Stimulated activated CD8-positive, alpha-beta memory T cell treated with anti-CD3 and anti-CD28 coated beads, Interleukin-12 subunit alpha, Interleukin-12 subunit beta, amount 100 ng/mL, for 1 hour (primary cell): ENCODE measurements around the gene RPS6KA3.
"Not testable (repeated sequence)": the region's sequence is repeated elsewhere in the genome, so short reads cannot be mapped to it uniquely, and the experiment has no call there.

Source experiments
- DNase-seq: peaks from one replicate; pipeline ENCODE4 v3.0.0-alpha.2; 2020; ENCODE audit warnings: low read depth

The RPS6KA3 gene

DNA sequence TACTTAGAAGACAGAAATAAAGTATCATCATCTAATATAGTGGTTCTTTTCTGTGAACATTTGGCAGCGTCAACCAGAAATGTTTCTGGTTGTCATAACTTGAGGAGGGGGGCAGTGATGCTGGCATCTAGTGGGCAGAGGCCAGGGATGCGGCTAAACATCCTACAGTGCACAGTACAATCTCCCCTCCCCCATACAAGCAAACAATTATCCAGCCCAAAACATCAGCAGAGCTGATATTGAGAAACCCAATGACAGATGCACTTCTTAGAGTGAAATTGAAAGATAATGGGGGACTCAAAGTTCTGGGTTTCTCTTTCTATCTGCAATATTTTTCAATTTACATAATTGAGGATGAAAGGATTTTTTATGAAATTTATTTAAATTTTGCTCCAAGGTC is 123.1 kb downstream of the RPS6KA3 start:
- DNase-seq = no peak

DNA sequence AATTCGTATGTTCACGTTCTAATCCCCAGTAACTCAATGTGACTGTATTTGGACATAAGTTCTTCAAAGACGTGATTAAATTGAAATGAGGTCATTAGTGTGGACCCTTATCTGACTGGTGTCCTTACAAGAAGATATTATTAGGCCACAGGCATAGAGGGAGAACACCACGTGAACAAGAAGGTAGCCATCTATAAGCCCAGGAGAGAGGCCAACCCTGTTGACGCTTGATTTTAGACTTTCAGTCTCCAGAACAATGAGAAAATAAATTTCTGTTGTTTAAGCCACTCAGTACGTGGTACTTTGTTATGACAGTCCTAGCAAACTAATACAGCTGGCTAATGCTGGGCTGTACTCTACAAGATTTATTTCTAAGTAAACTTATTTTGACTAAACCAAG is 123.6 kb downstream of the RPS6KA3 start:
- no peak for DNase-seq

DNA sequence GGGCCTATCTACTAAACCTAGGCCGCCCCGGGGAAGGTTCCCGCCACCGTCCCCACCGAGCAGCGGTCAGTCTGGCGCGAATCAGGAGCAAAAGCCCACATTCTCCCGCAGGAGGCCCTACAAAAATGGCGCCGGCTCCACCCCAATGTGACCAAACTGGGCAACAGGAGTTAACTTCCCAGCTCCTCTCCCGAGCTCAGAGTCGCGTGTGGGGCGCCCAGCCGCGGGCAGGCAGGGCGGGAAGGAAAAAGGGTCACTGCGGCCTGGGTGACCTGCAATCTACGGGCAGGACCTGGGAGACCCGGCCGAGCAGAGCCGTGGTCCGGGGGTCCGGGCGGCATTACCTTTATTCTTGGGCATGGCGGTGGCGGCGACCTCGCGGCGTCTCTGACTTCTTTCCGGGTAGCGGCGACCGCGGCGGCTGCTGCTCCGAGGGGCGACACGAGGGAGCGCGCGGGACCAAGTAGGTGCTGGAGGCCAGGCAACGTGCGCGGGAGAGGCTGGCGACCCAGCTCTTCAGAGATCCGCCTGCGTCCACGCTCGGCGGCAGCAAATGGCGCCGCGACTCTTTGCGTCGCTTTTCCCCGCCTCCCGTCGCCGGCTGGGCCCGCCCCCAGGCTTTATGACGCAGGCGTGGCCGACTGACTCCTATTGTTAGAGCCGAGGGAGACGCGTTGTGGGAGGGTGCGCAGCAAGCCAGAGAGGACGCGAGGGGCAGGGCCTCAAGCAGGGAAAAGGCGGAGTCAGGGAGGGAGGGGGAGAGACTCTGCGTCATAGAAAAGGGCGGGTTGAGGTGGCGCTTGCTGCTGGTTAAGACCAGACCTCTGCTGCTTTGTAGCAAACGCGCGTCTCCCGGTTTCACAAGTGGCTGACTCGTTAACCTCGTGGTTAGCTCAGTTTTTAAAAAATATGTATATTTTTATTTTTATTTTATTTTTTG is 125.2 kb downstream of the RPS6KA3 start, which contains the start of gene EIF1AX:
EIF1AX (minus strand) TSS at position 558 of the 940 bp plus-strand sequence; CDS start at position 360, 198 bp downstream.
- DNase-seq = peak; percentile 87

DNA sequence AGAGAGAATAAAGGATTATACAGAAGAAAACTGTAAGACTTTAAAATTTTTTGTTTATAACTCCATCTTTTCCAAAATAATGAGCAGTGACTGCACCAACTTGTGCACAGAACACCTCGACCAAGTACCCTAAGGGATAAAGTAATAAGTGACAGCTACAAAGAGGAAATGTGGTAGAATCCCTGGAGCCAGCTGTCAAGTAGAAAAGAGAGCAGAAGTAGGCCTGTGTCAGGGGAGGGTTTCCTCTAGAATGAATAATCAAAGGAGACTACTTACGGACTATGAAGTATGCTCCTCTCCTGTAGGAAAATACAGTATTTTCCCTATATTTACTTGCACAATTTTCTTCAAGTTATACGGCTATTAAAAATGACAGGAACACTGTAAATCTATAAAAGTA is 126.3 kb downstream of the RPS6KA3 start:
- no peak for DNase-seq

DNA sequence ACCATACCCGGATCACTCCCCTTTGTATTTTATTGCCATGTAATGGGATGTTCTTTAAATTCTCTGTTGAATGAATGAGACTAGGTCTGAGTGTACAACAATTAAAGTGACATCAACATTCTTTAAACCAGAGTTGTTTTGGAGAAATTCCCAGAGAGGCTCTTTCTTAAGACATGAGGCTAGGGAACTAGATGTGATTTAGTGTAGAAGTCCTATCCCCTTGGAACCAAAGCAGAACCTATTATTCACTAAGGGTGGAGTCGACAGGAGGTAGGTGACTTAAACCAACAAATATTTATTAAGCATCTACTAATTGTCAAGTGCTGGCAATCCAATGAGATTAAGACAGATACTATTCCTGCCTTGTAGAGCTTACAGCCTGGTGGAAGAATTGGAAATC is 126.7 kb downstream of the RPS6KA3 start:
- no peak for DNase-seq

DNA sequence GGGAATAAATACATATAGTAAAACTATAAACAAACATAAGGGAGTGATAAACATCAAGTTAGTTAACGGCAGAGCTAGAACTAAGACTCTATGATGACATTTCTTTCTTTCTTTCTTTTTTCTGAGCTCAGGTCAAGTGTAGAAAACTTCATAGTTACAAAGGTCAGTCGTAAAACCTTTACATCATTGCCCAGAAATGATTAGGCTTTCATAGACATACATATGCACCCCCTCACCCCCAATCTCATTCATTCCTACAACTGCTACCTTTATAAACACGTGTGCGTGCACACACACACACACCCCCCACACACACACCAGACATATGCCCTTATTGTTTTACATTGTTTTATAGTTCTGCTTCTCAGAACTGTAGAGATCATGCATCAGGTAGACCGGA is 130.8 kb downstream of the RPS6KA3 start:
- no peak for DNase-seq

DNA sequence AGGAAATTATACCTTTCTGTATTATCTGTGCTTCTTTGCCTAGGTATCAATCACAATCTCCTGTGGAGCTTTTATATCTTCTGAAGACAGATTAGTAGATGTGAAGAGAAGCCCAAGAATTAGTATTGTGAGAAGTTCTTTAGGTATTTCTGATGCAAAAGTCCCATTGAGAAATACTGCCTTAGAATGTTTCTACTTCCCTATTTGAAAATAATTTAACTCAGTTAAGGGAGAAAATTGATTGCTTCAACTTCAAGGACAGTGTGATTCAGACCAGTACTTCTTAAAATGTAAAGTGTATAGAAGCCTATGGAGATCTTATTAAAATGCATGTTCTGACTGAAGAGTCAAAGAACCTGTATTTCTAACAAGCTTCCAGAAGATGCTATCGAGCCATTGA is 134.0 kb downstream of the RPS6KA3 start:
- DNase-seq = no peak

DNA sequence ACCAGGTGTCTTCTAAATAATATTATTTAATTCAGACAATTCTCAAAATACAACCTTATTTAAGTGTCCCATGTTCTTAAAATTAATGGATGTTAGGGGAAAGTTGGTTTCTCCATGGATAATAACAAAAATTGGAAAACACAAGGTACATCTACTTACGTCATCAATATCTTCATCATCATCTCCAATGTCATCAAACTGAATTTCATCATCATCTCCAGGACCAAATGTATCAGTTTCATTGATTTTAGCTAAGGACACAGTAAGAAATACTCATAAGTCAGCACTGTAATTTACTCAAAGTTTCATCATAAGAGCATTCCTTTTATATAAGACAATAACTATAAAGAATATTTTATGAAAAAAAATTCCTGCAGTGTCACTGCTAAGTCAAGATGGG is 136.4 kb downstream of the RPS6KA3 start:
- no peak for DNase-seq

DNA sequence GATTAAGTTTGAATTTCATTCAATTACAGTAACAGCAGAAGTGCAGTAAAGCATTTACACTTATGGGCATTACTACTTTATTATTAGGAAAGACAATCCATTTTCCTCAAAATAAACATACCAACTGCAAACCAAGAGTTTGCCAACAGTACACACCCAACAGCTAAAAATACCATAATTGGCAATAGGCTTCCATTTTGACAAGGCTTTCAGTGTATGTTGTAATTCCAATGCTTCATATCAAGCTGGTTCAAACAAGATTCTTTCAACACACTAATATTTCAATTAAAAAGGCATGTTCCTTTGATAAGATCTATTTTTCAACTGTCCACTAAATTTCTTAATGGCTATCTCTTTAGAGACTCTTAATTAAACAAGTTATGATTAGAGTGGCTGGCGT is 137.2 kb downstream of the RPS6KA3 start:
- DNase-seq = no peak

DNA sequence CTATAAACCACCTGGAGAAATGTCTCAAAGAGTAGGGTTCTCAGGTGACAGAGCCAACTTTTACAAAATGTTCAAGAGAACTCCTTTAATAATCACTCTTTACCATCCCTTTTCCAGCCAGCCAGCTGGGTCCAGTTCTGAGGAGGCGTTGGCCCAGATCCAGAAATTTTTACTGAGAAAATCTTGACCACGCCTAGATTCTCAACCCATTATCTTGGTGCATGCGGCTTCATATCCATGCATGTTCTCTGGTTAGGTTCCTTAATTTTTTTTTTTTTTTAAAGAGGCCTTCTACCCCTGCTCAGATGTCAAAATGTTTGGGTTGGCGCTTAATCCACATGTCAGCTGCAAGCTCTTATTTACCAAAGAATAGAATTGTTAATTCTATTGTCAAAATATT is 138.0 kb downstream of the RPS6KA3 start:
- no peak for DNase-seq

DNA sequence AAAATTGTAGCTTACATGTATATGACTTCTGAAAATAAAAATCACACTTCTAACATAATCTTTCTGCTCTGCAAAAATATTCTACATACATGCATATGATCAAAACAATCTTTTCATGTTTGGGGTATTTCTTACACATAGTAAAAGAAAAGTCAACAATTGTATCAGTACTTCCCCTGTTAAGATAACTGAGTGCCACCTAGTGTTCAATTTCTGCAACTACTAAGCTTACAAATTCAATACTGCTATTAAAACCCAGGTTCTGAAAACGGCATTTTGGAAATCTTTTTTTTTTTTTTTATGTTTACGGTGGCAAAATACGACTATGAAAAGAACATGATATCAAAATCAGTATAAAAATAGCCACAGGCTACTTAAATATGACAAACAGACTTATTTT is 139.3 kb downstream of the RPS6KA3 start:
- not testable (repeated sequence) for DNase-seq

DNA sequence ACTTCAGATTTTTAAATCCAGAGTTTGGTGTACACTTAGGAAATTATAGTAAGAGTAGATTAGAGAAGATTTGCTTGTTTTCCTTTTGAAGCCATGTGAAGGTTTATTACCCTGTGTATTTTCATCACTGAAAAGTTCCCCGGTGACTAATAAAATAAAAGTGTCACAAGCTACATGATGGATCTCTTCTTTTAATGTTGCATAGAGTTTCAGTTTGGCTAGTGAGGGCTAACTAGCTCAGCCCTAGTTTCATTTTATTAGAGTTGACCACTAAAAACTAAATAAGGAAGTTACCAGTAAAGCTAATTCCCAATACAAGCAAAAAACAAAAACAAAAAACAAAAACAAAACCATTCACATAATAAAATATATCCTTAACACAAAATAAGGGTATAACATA is 139.9 kb downstream of the RPS6KA3 start:
- DNase-seq = not testable (repeated sequence)

DNA sequence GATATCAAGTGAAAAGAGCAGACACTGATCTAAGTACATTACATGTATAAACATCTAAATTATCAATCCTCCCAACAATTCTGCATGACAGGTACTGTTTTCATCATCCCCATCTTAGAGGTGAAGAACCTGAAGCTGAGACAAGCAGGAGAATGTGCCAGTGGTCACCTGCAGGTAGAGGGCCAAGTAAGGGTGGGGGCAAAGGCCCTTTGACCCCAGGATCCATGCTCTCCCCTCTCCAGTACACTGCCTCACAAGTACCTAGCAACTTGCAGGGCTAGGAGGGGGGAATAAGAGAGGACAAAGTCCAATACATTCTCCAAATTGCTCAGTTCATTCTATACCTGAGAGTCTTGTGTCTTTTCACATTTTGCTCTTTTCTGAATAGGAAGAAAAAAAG is 141.7 kb downstream of the RPS6KA3 start:
- no peak for DNase-seq

DNA sequence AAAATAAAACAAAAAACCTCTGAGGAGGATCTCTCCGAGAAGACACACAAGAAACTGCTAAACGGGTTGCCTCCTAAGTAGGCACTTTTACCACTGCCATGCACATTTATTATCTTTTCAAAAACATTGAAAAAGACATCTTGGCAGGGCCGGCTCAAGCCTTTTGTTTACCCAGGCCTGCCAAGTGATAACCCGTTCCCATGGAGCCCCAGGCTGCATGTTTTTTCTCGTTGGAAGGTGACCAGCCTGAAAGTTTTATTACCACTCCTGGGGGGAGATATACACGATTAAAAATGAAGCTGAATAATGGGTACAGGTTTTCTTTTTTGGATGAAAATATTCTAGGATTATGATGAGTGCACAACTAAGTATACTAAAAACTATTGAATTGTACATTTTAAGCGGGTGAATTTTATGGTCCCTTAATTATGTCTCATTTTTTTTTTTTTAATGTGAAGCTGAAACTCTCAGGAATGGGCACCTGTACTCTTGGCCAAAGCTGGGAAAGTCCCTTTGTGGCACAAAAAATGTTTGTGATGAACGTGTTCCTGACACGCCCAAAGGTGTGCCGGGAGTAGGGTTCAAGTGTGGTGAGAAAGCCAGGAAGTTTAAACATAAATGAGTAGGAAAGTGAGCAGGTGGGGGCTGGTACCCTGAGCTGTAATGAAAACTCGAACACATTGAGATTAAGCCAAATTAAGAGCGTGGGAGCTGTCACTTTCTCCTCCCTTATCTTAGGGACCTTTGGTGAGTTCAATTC is 148.5 kb downstream of the RPS6KA3 start:
- no peak for DNase-seq

DNA sequence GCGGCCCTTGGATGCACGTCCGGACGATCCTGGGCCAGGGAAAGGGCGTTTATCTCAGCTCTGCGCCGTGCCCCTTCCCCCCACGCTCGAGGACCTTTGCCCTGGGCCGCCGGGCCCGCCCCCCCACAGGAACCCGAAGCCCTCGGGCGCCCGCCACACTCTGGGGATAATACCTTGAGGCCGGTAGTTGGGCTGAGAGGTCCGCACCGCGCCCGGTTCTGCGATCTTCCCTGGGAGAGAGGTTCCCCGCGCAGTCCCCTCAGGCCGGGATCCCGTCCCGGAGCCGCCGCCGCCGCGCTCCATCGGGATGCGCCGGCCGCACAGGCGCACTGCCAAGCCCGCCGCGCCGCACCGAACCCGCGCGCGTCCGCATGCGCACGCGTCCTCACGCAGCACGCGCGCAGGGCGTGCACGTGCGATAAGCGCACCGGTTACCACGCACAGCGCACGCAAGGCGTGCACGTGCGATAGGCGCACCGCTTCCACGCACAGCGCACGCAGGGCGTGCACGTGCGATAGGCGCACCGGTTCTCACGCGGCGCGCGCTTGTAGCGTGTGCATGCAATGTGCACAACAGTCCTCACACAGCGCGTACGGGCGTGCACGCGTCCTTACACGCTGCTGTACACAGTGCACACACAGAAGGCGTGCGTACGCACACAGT is 150.0 kb downstream of the RPS6KA3 start, which contains the start of gene MAP7D2:
MAP7D2 (minus strand) TSS at position 331 of the 664 bp plus-strand sequence; CDS start at position 303, 28 bp downstream.
- DNase-seq = no peak

DNA sequence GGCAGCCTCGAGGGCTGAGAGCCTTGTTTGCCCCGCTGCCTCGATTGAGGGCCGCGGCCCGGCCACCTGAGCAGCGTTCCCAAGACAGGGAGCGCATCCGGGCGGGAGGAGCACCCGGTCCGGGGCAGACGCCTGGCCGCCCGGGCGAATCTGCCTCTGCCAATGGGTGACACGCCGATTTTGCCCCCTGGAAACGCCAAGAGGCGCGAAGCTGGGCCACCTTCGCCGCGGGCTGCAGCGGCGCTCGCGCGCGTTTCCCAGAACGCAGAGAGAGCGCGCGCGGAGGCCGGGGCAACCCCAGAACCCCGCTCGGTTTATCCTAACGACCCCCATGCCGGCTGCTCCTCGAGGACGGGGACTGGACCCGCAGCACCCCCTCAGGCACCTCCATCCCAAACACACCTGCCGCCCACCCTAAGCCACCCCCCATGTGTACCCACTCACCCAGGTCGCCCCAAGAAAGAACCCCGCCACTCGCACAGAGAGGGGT is 150.6 kb downstream of the RPS6KA3 start:
- no peak for DNase-seq

DNA sequence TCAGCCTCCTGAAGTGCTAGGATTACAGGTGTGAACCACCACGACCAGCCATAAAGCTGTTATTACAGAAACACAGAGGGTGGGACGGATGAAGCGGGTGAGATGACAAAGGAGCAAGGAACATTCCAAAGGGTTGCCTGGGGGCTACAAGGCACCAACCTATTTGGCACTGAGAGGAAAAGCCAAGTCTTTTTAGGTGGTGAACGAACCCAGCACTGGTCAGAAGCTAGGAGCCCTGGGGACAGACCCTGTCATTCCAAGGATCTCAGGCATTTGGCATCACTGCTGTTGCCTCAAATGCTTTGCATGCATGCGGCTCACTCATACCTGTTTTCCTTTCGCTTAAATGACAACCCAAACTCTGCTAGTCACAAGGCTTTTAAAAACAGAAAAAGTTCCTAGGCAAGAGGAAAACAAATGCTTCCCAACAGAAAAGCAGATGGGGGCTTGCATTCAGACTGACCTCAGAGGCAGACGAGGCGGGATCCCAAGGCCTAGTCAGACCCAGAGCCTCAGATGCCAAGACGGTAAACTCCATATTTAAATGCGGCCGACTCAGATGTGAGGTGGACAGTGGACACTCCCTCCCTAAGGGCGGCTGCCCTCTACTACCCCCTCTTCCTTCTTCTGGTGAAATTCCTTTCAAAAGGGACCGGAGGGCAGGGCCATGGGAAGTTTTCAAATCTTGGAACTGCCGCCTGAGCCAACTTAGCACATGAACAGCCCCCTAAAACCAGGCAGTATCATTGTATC is 154.5 kb downstream of the RPS6KA3 start:
- no peak for DNase-seq

DNA sequence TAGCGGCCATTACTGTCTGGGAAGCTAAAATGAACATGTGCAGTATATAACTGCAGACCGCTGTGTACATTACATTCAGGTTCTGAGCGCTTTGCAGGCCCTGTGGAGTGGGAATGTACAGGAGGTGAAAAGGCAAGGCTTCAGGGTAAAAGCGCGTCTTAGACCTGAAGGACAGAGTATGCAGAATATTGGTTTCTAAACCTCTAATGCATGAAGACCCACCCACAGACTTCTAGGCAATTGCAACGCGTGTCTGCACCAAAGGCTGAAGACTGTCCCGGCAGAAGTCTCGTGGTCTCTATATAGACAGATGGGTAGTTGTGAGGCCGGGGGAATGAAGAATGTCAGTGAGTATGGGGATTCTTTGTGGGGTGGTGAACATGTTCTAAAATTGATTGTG is 155.4 kb downstream of the RPS6KA3 start:
- no peak for DNase-seq

DNA sequence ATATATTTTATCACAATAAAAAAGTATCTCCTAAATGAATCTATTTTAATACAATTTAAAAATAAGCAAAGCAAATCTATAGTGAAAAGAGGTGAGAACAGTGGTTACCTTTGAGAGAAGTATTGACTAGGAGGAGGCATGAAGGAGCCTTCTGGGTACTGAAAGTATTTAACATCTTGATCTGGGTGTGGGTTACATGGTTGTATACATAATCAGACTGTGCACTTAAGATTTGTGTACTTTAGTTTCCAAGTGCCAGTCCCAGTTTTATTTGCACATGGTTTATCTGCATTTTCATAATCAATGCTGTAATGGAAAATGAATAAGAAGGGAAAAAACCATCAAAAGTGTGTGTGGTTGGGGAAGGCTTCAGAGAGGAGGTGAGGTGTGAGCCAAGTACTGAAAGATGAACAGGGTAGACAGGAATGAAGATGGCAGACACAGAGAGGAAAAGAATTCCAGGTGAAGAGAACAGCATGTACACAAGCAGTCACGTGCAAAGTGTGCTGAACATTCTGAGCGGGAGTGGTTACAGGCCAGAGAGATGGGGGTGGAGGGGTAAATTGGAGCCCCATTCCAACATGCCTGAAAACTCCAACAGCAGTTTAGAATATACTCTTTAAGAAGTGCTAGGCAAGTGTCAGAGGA is 164.7 kb downstream of the RPS6KA3 start:
- DNase-seq = no peak
